IMR-90 (cell line): ENCODE measurements around the gene TPST1. TPM values are rescaled to one million over a fixed set of nuclear protein-coding genes. Genes with fewer than 3 reads are reported as not detected.

Source experiments
- ATAC-seq: fragments of 200-7000 bp; cut with Tn5 transposase; 2 replicates; pipeline ENCODE4 v1.9.1; 2020; ENCODE audit warnings: low read depth, mild to moderate bottlenecking, moderate library complexity
- BruUV-seq: library from RNA; stranded (reverse); fragments of 400-500 nt; replicated peaks from 2 replicates; lab custom pipeline; 2021; lab: Mats Ljungman, UMichigan
- CTCF ChIA-PET: fragments of 300-600 bp; formaldehyde crosslinking; extraction: SDS; loops from one replicate; lab custom pipeline; 2021; ENCODE audit warnings: antibody characterized with exemption; lab: Yijun Ruan, JAX
- POLR2A ChIA-PET: fragments of 300-600 bp; sonication (Branson Sonifier 250); formaldehyde crosslinking; loops from one replicate; lab custom pipeline; 2022; ENCODE audit warnings: antibody characterized with exemption; ENCODE audit not compliant: unreplicated experiment; lab: Charles Lee
- DNase-seq: peaks from one replicate; pipeline ENCODE4 v3.0.0; 2013
- H2AFZ ChIP-seq: replicated peaks from 2 replicates; pipeline ENCODE3; 2013; ENCODE audit warnings: low read length, mild to moderate bottlenecking; ENCODE audit not compliant: poor library complexity
- H2AK5ac ChIP-seq: 2 replicates; pipeline ENCODE4 v1.6.1; 2013; ENCODE audit warnings: low read depth, low read length, inconsistent platforms
- H2AK9ac ChIP-seq: replicated peaks from 2 replicates; pipeline ENCODE3; 2013; ENCODE audit warnings: mild to moderate bottlenecking, low read depth, low read length, moderate library complexity; ENCODE audit not compliant: poor library complexity
- H2BK120ac ChIP-seq: 2 replicates; pipeline ENCODE4 v1.6.1; 2013; ENCODE audit warnings: low read depth, low read length, inconsistent platforms
- H2BK15ac ChIP-seq: 3 replicates; pipeline ENCODE4 v1.6.1; 2013; ENCODE audit warnings: low read depth, low read length, inconsistent platforms
- H2BK20ac ChIP-seq: 2 replicates; pipeline ENCODE4 v1.6.1; 2013; ENCODE audit warnings: low read depth, mild to moderate bottlenecking, inconsistent platforms, low read length, moderate library complexity
- H2BK5ac ChIP-seq: 2 replicates; pipeline ENCODE4 v1.6.1; 2013; ENCODE audit warnings: mild to moderate bottlenecking, low read depth, low read length, inconsistent platforms; ENCODE audit not compliant: poor library complexity, severe bottlenecking
- H3K14ac ChIP-seq: replicated peaks from 2 replicates; pipeline ENCODE4 v1.6.1; 2013; ENCODE audit warnings: low read depth, low read length, inconsistent platforms
- H3K18ac ChIP-seq: 2 replicates; pipeline ENCODE4 v1.6.1; 2013; ENCODE audit warnings: low read depth, low read length, control low read depth
- H3K23ac ChIP-seq: 2 replicates; pipeline ENCODE4 v1.6.1; 2013; ENCODE audit warnings: low read depth, low read length, inconsistent platforms
- H3K27ac ChIP-seq: 2 replicates; pipeline ENCODE4 v1.5.1; 2013; ENCODE audit warnings: mild to moderate bottlenecking, control low read depth, low read length; ENCODE audit not compliant: insufficient read depth
- H3K27me3 ChIP-seq: 2 replicates; pipeline ENCODE4 v1.6.1; 2013; ENCODE audit warnings: low read length; ENCODE audit not compliant: control insufficient read depth, insufficient read depth
- H3K36me3 ChIP-seq: 2 replicates; pipeline ENCODE4 v1.6.1; 2013; ENCODE audit warnings: low read length, mixed read lengths; ENCODE audit not compliant: control insufficient read depth, insufficient read depth
- H3K4ac ChIP-seq: 2 replicates; pipeline ENCODE4 v1.6.1; 2013; ENCODE audit warnings: low read depth, low read length, inconsistent platforms
- H3K4me1 ChIP-seq: 2 replicates; pipeline ENCODE4 v1.6.1; 2013; ENCODE audit warnings: low read length, mixed read lengths; ENCODE audit not compliant: control insufficient read depth, insufficient read depth
- H3K4me2 ChIP-seq: 2 replicates; pipeline ENCODE4 v1.6.1; 2013; ENCODE audit warnings: low read depth, mild to moderate bottlenecking, control low read depth, low read length, moderate library complexity
- H3K4me3 ChIP-seq: 2 replicates; pipeline ENCODE4 v1.5.1; 2013; ENCODE audit warnings: low read depth, mild to moderate bottlenecking, control low read depth, low read length, moderate library complexity; ENCODE audit not compliant: insufficient read depth
- H3K56ac ChIP-seq: 2 replicates; pipeline ENCODE4 v1.6.1; 2013; ENCODE audit warnings: low read length, inconsistent platforms; ENCODE audit not compliant: insufficient read depth; ENCODE audit errors: extremely low read depth
- H3K79me1 ChIP-seq, 2 experiments: 2 replicates each; pipeline ENCODE4 v1.6.1; 2013; ENCODE audit warnings: low read length in 2 of 2, inconsistent platforms in 1 of 2, low read depth in 1 of 2
- H3K9ac ChIP-seq: 2 replicates; pipeline ENCODE4 v1.6.1; 2013; ENCODE audit warnings: low read depth, low read length, control low read depth
- H3K9me1 ChIP-seq: 2 replicates; pipeline ENCODE4 v1.6.1; 2013; ENCODE audit warnings: low read length, inconsistent platforms; ENCODE audit not compliant: insufficient read depth
- H3K9me3 ChIP-seq: 2 replicates; pipeline ENCODE4 v1.6.1; 2013; ENCODE audit warnings: low read length; ENCODE audit not compliant: control insufficient read depth, insufficient read depth
- H4K20me1 ChIP-seq: 2 replicates; pipeline ENCODE4 v1.6.1; 2013; ENCODE audit warnings: low read length, inconsistent platforms; ENCODE audit not compliant: insufficient read depth
- H4K5ac ChIP-seq: 2 replicates; pipeline ENCODE4 v1.6.1; 2013; ENCODE audit warnings: mild to moderate bottlenecking, low read depth, low read length, control low read depth
- H4K8ac ChIP-seq, 2 experiments: 2 replicates each; pipeline ENCODE4 v1.6.1; 2013; ENCODE audit warnings: low read depth in 2 of 2, low read length in 2 of 2, control low read depth in 1 of 2, inconsistent platforms in 1 of 2
- H4K91ac ChIP-seq: 2 replicates; pipeline ENCODE4 v1.6.1; 2013; ENCODE audit warnings: low read depth, low read length, inconsistent platforms; ENCODE audit not compliant: insufficient read depth
- CEBPB ChIP-seq: IDR thresholded peaks from 2 replicates; pipeline ENCODE4 v1.6.1; 2012; ENCODE audit warnings: low read depth, low read length, improper control_type of control experiment
- FOS ChIP-seq: fragments of 150-350 bp; IDR thresholded peaks from 2 replicates; pipeline ENCODE4 v1.6.1; 2016; ENCODE audit warnings: low read depth, low read length
- MAFK ChIP-seq: IDR thresholded peaks from 2 replicates; pipeline ENCODE4 v1.6.1; 2012; ENCODE audit warnings: low read depth, low read length, improper control_type of control experiment
- RCOR1 ChIP-seq: IDR thresholded peaks from 2 replicates; pipeline ENCODE4 v1.6.1; 2012; ENCODE audit warnings: mild to moderate bottlenecking, low read length, improper control_type of control experiment; ENCODE audit not compliant: insufficient replicate concordance
- WGBS, 2 experiments: methylation state at CpG; one replicate each; pipeline versions ENCODE4 v1.1.5 to v1.1.7; 2013; ENCODE audit warnings: missing lambda C conversion rate in 2 of 2; ENCODE audit not compliant: insufficient read length in 1 of 2; ENCODE audit errors: extremely low coverage in 2 of 2; 5-methylcytosine and 5-hydroxymethylcytosine counted together
- dilution Hi-C: fragments of 300-500 bp; cut with HindIII; formaldehyde crosslinking; loops from one replicate; pipeline ENCODE4 v1.14.3; 2018; ENCODE audit warnings: low sequenced_read_pairs; ENCODE audit not compliant: unreplicated experiment
- in situ Hi-C: fragments of 300-500 bp; cut with MboI; formaldehyde crosslinking; loops from 3 replicates; pipeline ENCODE4 v1.14.3; 2019; ENCODE audit warnings: low sequenced_read_pairs, inconsistent platforms, mixed read lengths
- intact Hi-C: fragments of 100-400 bp; cut with micrococcal nuclease; formaldehyde crosslinking; loops from 2 replicates; pipeline ENCODE4 v1.10.0; 2022
- polyA plus RNA-seq, 3 experiments: library from polyadenylated mRNA; depleted of rRNA; stranded (reverse); fragments of >200 nt; gene quantifications; 2 replicates each; pipeline ENCODE4 v1.2.3, GENCODE V29; 2012; ENCODE audit warnings: low replicate concordance in 1 of 3
- total RNA-seq: library from RNA; depleted of rRNA; stranded (reverse); fragments of >200 nt; gene quantifications from 2 replicates; pipeline ENCODE4 v1.2.3, GENCODE V29; 2012
- TF ChIP-seq, protein P1 (sequence below): conservative IDR thresholded peaks from 2 replicates; pipeline ENCODE4 v1.5.1; 2012; ENCODE audit warnings: mild to moderate bottlenecking, low read depth, low read length, improper control_type of control experiment

The TPST1 gene
- total and polyA plus RNA-seq, 2 of the 4 experiments (the other 2 are of a cell fraction), result 37.7 to 58.6 TPM

DNA sequence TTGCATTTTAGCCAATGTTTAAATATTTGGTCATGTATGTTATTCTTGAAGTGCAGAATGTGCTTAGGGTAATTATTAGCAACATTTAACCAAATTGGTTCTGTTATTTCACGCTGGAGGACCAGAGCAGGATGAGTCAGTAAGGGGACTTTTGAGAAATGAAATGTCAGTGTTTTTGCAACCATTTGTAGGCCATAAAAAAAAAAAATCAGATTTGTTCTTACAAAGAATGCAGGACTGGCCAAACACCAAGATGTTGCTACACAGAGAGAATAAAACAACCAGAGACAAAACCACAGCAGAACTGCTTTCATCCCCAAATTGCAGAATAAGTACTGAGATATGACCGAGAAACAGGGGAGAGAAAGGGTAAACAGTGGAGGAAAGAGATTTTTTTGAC lies 62.1 kb downstream of the TPST1 start:
- POLR2A ChIA-PET, result no interaction called here
- no peak overlapping the region for H3K18ac ChIP-seq
- H3K9me1 ChIP-seq, result no peaks in the 10 kb centered on the region
- CTCF ChIA-PET, result interaction anchor here (0.7 kb wide), 1 partner anchor 48 kb away, joined by 3 read pairs; no protein-coding TSS in a partner anchor
- no peak overlapping the region for H3K23ac ChIP-seq
- no peak overlapping the region for H4K5ac ChIP-seq
- intact Hi-C loops (loop anchor here (5.0 kb wide), 1 partner anchor 60 kb away; the partner anchor contains the start of gene TPST1), in situ Hi-C loops (no loop called here), dilution Hi-C loops (no loop called here)
- peaks cover 7% of the 10 kb centered on the region; the same call in 1 of the 2 replicates for H3K36me3 ChIP-seq
- peaks cover 4% of the 10 kb centered on the region; the same call in 1 of the 2 replicates for H3K4me1 ChIP-seq
- H3K9ac ChIP-seq, result no peak overlapping the region
- ATAC-seq (peak; percentile 86), DNase-seq (peak; percentile 91)
- no peak overlapping the region for H2AFZ ChIP-seq
- H3K27ac ChIP-seq, result no peak overlapping the region; the same call in 1 of the 2 replicates
- no peaks in the 10 kb centered on the region for H3K27me3 ChIP-seq
- H2BK5ac ChIP-seq, result peak overlapping the region; percentile 79
- H3K9me3 ChIP-seq, result peaks cover 17% of the 10 kb centered on the region
- BruUV-seq, result no TSS peak
- H2AK9ac ChIP-seq, result no peak overlapping the region
- H3K56ac ChIP-seq, result no peak overlapping the region
- H3K4me2 ChIP-seq, result peak overlapping the region; percentile 43; the same call in 1 of the 2 replicates
- no peak overlapping the region for H3K4me3 ChIP-seq
- no peak overlapping the region for H3K4ac ChIP-seq
- peaks cover 8 to 21% of the 10 kb centered on the region in 2 experiments for H3K79me1 ChIP-seq
- TF ChIP-seq RCOR1 (no peak), MAFK (0 out of 2 replicates have a peak, but pooled peaks have one; percentile 11), CEBPB (peak; percentile 90), FOS (peak; percentile 45; the same call in 1 of the 2 replicates)
- TF ChIP-seq, protein P1, sequence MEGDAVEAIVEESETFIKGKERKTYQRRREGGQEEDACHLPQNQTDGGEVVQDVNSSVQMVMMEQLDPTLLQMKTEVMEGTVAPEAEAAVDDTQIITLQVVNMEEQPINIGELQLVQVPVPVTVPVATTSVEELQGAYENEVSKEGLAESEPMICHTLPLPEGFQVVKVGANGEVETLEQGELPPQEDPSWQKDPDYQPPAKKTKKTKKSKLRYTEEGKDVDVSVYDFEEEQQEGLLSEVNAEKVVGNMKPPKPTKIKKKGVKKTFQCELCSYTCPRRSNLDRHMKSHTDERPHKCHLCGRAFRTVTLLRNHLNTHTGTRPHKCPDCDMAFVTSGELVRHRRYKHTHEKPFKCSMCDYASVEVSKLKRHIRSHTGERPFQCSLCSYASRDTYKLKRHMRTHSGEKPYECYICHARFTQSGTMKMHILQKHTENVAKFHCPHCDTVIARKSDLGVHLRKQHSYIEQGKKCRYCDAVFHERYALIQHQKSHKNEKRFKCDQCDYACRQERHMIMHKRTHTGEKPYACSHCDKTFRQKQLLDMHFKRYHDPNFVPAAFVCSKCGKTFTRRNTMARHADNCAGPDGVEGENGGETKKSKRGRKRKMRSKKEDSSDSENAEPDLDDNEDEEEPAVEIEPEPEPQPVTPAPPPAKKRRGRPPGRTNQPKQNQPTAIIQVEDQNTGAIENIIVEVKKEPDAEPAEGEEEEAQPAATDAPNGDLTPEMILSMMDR, result no peak
- H2BK20ac ChIP-seq, result no peak overlapping the region
- no peak overlapping the region for H2AK5ac ChIP-seq
- no peaks in the 10 kb centered on the region for H4K20me1 ChIP-seq
- no CpG with 5 or more reads among the region's 2 CpGs for WGBS, 2 experiments
- H2BK15ac ChIP-seq, result no peak overlapping the region
- H4K8ac ChIP-seq, result no peak overlapping the region
- H3K14ac ChIP-seq, result no peak overlapping the region
- H2BK120ac ChIP-seq, result no peak overlapping the region
- no peak overlapping the region for H4K91ac ChIP-seq
